Measurements from ENCODE around the gene PIK3R6.

Gene PIK3R6

DNA sequence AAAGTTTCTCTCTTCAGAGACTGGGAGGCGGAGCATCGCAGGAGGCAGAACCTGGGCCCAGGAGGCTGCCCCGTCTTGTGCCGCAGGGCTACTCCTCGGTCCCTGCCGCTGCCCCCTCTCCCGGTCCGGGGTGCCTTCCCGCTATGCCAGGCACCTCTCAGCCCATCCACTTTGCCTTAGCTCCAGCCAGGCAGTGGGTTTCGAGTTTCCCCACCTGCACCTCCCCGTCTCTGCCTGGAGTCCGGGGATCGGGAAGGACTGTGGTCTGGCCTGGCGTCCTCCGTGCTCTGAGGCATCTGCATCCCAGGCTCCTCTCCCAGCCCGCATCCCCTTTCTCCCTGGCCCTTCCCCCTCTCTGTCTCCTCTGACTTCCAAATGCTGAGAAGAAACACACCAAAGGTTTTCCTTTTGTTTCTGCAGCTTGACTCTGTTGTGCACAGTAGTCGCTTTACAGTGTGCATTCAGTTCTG, 26.8 kb upstream of the PIK3R6 start:
- no peak overlapping the region for H3K4me3 ChIP-seq (replicated peaks; ENCODE audit: low read depth, low read length)
- DNase-seq (ENCODE audit: extremely low read depth, low read depth) = no peak
- TF ChIP-seq CTCF (IDR thresholded peaks at IDR 0.05; ENCODE audit: low read depth, low read length, missing control alignments) = no peak

GRCh38 chr17:8893621-8894201, 26.2 kb upstream of the PIK3R6 start:
- TF ChIP-seq CTCF (IDR thresholded peaks at IDR 0.05; ENCODE audit: low read depth, low read length, missing control alignments) = no peak
- no peak for DNase-seq (ENCODE audit: extremely low read depth, low read depth)
- H3K4me3 ChIP-seq (replicated peaks; ENCODE audit: low read depth, low read length) = no peak overlapping the region

DNA sequence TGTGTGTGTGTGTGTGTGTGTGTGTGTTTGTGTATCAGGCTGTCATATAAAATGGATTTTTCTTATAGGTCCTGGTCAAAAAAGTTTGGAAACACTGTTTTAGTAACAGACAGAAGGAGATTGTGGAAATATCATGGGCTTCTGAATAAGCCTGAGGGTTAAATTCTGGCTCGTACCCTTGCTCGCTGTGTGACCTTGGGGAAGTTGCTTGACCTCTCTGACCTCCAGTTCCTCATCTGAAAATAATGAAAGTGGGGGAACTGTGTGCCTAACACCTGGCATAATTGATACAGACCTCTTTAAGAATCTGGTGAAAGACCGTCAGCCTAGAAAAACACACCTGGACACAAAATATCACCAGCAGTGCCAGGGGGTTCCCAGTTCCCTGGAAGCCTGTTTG, 25.6 kb upstream of the PIK3R6 start:
- H3K4me3 ChIP-seq (replicated peaks; ENCODE audit: low read depth, low read length) = no peak overlapping the region

DNA sequence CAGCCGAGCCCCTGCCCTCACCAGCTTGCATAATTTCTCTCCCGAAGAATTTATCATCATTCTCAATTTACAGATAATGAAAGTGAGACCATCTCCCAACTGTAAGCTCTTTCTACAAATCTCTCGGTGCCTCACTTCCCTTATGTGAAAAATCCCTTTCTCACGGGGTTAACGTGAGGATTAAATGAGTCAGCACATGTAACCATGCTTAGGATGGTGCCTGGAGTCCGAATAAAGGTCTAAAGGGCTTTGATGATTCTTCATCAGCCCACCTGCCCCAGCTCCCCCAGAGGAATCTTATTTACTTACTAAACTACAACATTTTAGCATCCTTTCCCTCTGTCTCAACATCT, 24.8 kb upstream of the PIK3R6 start:
- no peak for DNase-seq (ENCODE audit: extremely low read depth, low read depth)
- TF ChIP-seq CTCF (IDR thresholded peaks at IDR 0.05; ENCODE audit: low read depth, low read length, missing control alignments) = no peak
- no peak overlapping the region for H3K4me3 ChIP-seq (replicated peaks; ENCODE audit: low read depth, low read length)

More for the DNA sequence above, 25.6 kb upstream of the PIK3R6 start:
- TF ChIP-seq CTCF (IDR thresholded peaks at IDR 0.05; ENCODE audit: low read depth, low read length, missing control alignments) = no peak
- DNase-seq (ENCODE audit: extremely low read depth, low read depth) = no peak

DNA sequence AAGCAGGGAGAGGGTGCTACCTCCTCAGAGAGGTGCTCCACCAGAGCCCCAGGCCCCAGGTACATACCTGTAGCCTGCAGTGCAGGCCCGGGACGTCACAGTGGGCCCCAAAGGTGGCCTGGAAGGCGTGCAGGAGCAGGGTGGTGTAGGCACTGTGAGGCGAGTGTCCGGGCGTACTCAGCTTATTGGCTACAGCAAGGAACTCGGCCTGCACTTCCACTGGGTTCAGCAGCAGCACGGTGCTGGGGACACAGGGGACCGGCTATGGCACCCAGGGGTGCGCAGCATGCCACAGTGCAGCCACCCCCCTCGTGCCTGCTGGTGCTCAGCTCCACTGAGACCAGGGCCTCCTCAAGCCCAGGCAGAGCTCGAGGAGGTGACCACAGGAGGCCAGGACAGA, 23.2 kb upstream of the PIK3R6 start:
- no peak for TF ChIP-seq CTCF (IDR thresholded peaks at IDR 0.05; ENCODE audit: low read depth, low read length, missing control alignments)
- no peak for DNase-seq (ENCODE audit: extremely low read depth, low read depth)
- H3K4me3 ChIP-seq (replicated peaks; ENCODE audit: low read depth, low read length) = no peak overlapping the region

- DNase-seq (ENCODE audit: extremely low read depth, low read depth) = no peak
- H3K4me3 ChIP-seq (replicated peaks; ENCODE audit: low read depth, low read length) = no peak overlapping the region
- no peak for TF ChIP-seq CTCF (IDR thresholded peaks at IDR 0.05; ENCODE audit: low read depth, low read length, missing control alignments)
Measured at GRCh38 chr17:8889458-8890210, 22.2 kb upstream of the PIK3R6 start.

Data from HFF-Myc (cell line).